GM19468 (cell line): ENCODE measurements around the gene SIGLEC7.

Experiments used
- ATAC-seq: cut with Tn5 transposase; IDR thresholded peaks from one replicate; pipeline ENCODE4 v1.9.1; 2021; ENCODE audit warnings: mild to moderate bottlenecking, moderate library complexity, moderate number of reproducible peaks; ENCODE audit not compliant: unreplicated experiment; ENCODE audit errors: extremely low read depth

The SIGLEC7 gene

DNA sequence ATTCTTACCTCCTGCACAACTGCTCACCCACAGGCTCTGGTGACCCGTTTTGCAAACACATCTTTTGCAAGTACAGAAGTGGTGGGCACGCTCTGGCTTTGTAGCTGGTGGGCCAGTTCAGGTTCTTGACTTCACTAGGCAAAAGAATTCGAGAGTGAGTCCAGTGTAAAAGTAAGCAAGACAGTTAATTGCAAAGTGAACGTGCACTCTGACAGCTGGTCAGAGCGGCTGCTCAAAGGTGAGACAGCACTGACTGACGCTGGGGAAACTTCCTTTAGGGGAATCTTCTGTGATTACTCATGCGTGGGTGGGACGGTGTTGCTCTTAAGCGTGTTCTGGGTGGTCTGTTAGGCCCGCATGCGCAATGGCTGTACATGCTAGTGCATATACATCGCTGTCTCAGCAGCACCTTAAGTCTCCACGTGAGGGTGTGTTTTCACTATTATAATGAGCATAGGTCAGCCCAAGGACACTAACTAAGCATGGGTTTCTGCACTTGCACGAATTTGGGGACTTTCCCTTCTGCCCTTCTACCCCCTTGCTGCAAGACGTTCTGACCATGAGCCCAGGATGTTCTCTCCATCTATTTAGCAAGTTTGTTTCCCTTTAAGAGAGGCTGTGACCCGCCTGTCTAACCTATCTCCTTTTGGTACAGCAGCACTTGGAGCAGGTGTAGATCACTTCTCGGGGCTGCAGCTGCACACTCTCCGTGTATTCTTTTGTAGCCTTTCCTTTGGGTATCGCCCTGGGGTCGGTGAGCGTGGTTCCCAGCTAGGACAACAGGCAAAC lies 52.6 kb downstream of the SIGLEC7 start:
- ATAC-seq = no peak

GRCh38 chr19:51195316-51195586 lies 53.1 kb downstream of the SIGLEC7 start:
- no peak for ATAC-seq

DNA sequence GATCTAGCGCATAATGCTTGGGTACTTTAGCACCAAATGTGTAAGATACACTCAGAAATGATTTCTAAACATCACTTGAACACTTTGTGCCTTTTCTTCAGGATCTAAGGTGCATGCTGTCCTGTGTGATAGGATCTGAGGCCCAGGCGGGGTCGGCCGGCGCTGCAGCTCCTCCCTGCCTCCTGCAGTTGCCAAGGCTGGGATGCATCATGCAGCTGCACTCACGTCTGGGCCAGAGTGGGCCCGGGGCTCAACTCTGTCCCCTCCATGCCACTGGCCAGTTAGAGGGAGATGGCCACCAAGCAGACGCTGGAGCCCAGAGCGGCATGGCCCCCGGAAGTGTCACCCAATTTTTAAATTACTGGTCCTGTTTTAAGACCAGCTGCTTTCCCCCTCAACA lies 53.5 kb downstream of the SIGLEC7 start:
- ATAC-seq = no peak

- ATAC-seq = no peak
Measured at GRCh38 chr19:51196181-51196580, 54.1 kb downstream of the SIGLEC7 start.

GRCh38 chr19:51198641-51199040 lies 56.5 kb downstream of the SIGLEC7 start:
- no peak for ATAC-seq

DNA sequence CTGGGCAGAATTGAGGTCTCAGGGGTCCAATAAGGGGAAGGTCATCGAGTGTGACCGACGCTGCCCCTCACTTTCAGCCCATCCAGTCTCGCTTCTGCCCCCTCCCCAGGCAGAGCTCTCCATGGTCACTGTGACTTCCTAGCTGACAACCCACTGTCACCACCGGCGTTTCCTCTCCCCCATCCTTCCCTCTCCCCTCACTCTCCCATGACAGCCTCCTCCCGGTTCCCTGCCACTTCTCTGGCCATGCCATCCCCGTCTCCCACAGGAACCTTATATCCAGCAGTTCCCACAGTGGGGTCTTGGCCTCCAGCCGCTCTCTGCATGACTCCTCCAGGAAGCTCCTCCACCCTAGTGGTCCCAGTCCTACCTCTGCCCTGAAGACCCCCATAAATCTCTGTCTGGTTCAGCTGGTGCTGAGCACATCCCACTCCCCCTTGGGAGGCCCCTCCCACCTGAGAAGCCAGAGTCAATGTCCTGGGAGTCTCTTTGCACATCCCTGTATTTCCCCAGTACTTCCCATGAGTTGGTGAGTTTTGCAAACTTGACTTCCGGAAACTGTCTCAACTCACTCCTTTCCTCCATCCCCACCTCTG lies 58.1 kb downstream of the SIGLEC7 start:
- ATAC-seq = no peak

- no peak for ATAC-seq
Measured at GRCh38 chr19:51201712-51202111, 59.6 kb downstream of the SIGLEC7 start.
